ENCODE data around the gene RYR2. TPM values are rescaled to one million over a fixed set of nuclear protein-coding genes. Genes with fewer than 3 reads are reported as not detected.
"Not testable (repeated sequence)": the region's sequence is repeated elsewhere in the genome, so short reads cannot be mapped to it uniquely, and the experiment has no call there.

The RYR2 gene
- polyA plus RNA-seq, 10 donors, result 1.6 to 4.6 (median 3.1) TPM

DNA sequence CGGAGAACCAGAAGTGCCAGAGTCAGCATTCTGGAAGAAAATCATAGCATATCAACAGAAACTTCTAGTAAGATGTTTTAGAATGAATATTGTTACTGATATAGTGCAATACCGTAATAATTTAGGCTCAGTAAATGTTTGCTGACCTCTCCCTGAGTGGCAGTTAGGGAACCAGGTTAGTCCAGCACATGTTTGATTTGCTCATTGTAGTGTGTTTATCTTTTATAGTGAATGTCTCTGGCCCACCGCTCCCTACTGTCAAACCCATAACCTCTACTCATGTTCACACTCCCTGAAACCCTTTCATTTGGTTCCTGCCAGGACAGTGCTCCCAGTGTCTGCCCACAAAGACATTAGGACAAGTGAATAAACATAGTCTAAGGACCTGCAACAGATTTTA is 746.1 kb downstream of the RYR2 start:
- no peak for DNase-seq

DNA sequence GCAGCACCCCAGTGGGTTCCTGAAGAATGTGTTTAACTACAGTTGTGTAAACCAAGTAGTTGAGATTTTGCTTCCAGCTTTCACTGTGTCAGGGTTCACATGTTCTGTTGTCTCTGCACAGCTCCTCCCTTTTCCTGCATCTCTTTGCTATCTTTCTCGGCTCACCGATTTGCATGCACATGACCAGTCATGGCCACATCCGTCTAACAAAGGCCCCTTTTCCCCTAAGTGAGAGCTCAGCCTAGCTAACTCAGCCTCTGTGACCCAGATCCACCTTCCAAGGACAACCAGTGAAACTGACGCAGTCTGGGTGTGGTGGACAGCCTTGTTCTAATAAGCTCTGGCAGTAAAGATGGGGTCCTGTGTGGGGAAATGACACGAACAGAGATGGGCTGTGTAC is 747.6 kb downstream of the RYR2 start:
- no peak for DNase-seq

DNA sequence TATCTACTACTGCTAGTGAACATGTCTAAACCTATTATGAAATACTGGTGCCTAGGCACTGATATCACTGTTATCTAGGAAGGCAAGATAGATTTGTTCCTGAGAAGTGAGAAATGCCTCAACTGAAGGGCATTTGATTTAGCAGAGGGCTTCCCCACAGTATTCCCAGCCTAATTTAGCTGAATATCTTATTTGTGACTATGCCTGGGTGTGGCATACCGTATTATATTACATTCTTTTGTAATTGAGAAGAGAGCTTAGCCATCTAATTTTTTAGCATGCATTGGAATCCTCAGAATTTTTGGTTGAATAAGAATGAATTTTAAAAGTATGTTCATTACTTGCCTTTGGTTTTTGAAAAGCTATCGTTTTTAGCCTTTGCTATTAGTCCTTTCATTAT is 749.6 kb downstream of the RYR2 start:
- DNase-seq, result no peak

- DNase-seq, result no peak
Observed at GRCh38 chr1:237792149-237792548, 750.2 kb downstream of the RYR2 start.

GRCh38 chr1:237792726-237793125 is 750.7 kb downstream of the RYR2 start:
- no peak for DNase-seq

- DNase-seq, result no peak
Observed at GRCh38 chr1:237794071-237794470, 752.1 kb downstream of the RYR2 start.

- DNase-seq, result no peak
Observed at GRCh38 chr1:237795558-237795957, 753.6 kb downstream of the RYR2 start.

- DNase-seq, result peak; percentile 14 to 47 (median 31)
Observed at GRCh38 chr1:237799762-237800474, 757.9 kb downstream of the RYR2 start.

GRCh38 chr1:237804516-237804915 is 762.5 kb downstream of the RYR2 start:
- no peak for DNase-seq

GRCh38 chr1:237809099-237809498 is 767.1 kb downstream of the RYR2 start:
- peak in 1 of 3 donors; percentile 10 for DNase-seq

GRCh38 chr1:237811633-237812032 is 769.6 kb downstream of the RYR2 start:
- no peak for DNase-seq

- DNase-seq, result no peak
Observed at GRCh38 chr1:237812061-237812460, 770.1 kb downstream of the RYR2 start.

GRCh38 chr1:237814319-237814924 is 772.4 kb downstream of the RYR2 start:
- DNase-seq, result peak in 1 of 3 donors; percentile 5

- no peak for DNase-seq
Observed at GRCh38 chr1:237817277-237817676, 775.3 kb downstream of the RYR2 start.

- DNase-seq, result not testable (repeated sequence)
Observed at GRCh38 chr1:237820634-237821033, 778.6 kb downstream of the RYR2 start.

DNA sequence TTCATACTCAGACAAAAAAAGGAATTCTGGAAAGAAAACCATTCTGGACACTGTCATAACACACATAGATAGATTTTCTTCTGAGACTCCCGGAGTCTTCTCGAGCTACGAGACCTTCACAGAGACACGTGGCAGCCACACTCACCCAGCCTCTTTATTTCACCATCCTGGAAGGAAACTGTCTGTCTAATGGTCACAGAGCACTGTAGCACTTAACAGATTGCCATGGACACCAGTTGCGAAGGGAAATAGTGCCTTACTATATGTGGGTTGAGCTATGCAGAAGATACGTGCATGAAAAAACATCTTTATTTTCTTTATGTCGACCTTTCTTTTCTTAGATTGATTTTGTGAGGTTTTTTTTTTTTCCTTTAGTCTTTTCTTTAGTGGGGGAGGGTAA is 790.9 kb downstream of the RYR2 start:
- DNase-seq, result no peak

GRCh38 chr1:237834048-237834447 is 792.1 kb downstream of the RYR2 start:
- DNase-seq, result no peak

DNA sequence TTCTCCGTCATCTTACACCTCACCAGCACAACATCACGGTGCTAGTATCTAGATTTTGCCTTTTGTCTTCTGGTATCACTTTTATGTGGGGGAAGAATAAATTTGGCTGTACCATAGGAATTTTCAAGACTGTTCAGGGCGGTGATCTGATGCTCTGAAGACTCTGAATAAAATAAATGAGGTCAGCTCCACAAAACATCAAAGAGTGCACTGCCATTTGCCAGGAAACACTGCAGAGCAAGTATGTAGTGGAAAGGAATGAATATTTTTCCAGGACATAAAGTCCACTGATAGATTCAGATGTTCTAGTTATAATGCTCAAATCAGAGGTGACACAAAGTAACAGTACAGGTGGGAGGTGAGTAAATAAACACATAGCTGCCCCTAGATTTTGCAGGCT is 792.5 kb downstream of the RYR2 start:
- peak in 2 of 3 donors; percentile 6 to 8 for DNase-seq

GRCh38 chr1:237838320-237838719 is 796.3 kb downstream of the RYR2 start:
- no peak for DNase-seq

DNA sequence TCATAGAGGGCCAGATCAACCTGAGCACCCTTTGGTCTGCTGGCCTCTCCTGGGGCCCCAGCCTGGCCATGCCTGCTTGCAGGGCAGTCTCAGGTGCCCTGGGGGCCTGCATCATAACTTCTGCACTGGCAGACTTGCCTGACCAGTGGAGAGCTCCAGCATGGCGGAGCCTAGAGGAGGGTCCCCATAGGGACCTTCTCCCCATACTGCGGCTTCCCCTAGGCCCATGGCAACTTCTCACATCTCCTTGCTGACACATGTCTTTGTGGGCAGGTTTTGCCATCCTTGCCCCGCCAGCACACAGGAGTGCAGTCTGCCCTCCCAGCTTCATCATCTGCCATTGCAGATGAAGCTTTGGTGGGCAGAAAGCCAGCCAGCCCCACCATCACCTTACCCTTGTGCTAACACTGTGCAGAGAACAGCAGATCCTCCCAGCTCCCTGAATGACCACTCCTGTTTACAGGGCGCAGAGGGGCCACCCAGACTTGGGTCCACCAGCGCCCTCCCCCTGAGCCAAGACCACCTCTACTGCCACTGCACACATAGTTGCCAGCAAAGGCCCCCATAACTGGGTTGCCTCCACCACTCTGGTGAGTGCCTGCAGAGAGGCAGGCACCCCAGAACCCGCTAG is 797.0 kb downstream of the RYR2 start:
- DNase-seq, result no peak

- DNase-seq, result no peak
Observed at GRCh38 chr1:237841485-237841884, 799.5 kb downstream of the RYR2 start.

DNA sequence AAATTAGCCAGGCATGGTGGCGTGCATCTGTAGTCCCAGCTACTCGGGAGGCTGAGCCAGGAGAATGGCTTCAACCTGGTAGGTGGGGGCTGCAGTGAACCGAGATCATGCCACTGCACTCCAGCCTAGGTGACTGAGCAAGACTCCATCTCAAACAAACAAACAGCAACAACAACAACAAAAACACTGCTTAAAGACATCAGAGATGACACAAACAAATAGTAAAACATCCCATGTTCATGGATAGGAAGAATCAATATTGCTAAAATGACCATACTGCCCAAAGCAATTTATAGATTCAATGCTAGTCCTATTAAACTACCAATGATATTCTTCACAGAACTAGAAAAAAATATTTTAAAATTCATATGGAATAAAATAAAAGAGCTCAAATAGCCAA is 801.5 kb downstream of the RYR2 start:
- DNase-seq, result not testable (repeated sequence)

GRCh38 chr1:237851210-237851845 is 809.3 kb downstream of the RYR2 start:
- DNase-seq, result peak; percentile 11 to 34 (median 16)

Data from muscle of back (tissue), 11 donors.